SKM-1 (cell line): ENCODE measurements around the gene CHRM4.

Source experiments
- DNase-seq: peaks from one replicate; lab custom pipeline; 2025; ENCODE audit not compliant: unreplicated experiment; lab: John Stamatoyannopoulos, UW

Gene CHRM4

DNA sequence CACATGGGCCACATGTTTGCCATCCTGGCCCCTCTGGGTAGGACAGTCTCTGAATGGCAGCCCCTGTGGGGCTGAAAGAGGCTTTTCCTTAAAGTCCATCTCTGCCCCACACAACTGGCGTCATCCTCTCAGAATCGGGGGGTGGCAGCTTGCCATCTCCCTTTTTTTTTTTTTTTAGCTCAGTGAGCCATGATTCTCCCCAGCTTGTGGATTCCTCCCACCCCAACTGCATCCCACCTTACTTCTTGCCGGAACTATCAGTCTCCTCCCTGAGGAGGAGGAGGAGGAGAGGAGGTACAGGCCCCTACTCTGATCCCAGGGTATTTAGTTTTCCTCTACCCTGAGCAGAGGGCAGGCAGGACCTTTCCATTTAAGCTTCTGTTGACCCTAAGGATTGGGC, 40.9 kb downstream of the CHRM4 start:
- no peak for DNase-seq

DNA sequence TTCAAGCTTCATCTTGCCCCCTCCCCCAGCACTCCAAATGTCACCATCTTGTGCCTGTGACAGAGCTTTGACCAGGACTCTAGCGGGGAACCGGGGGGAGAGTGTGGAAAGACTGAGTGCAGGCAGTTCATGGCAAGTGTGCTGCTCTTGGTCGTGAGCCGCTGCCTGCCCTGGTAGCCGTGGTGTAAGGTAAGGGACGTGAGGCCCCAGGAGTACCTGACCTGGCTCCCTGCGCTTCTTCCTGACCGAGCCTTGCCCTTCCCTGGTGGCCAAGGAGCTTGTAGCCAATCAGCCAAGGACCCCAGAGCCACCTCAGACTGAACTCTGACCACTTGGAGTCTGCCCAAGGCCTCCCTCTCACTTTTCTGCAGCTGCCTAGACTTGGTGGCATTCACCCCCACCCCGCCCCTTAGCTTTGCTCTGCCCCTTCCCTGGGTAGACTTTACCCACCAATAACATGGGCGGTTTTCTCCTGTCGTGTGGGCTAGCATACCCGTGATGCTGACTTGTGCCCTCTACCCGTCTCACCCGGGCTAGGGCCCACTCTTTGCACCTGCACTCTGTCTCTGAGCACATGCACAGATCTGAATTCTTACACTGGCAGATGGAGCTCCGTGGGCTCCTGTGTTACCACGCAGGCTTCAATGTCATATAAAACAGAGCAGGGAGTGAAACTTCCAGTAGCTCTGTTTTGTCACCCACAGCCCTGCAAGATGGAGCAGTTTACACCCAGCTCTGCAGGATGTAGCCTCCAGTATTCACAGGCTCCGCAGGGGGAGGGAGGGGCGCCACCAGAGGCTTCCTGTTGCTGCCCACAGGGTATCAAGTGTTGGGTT, 42.8 kb downstream of the CHRM4 start:
- DNase-seq = no peak

GRCh38 chr11:46347637-46348311, 43.8 kb downstream of the CHRM4 start:
- DNase-seq = no peak

DNA sequence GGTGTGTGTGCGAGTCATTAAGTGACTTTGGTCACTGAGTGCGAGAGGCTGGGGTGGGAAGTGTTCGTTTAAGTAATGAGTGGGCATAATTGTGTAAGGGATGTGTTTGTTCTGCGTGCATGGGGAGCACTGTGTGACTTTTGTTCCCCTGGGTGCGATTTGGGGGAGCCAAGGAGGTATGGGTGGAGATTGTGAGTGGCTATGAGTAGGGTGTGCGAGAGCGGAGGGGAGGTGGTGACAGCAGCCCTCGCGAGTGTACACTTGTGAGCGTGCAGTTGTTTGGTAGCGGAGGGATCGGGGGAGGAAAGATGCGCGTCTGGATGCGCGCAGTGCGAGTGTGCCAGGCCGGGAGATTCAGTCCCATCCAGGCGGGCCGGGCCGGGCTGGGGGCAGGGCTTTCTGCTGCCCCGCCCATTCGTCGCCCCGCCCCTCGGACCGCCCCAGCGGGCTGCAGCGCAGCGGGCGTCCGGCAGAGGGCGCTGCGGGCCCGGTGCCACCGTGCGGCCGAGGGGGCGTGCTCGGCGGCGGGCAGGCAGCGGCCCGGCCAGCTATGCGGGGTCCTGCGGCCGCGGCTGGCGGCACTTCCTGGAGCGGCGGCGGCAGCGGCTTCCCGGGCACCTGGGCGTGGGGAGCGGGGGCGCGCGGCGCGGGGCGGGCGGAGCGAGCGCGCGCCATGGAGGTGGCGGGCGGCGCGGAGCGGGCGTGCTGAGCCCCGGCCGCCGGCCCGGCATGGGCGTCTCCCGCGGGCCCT, 44.5 kb downstream of the CHRM4 start, which contains the start of gene DGKZ:
DGKZ (plus strand) TSS at position 578 of the 751 bp plus-strand sequence. CDS start 197 bp downstream, outside the sequence.
- peak; percentile 55 for DNase-seq

DNA sequence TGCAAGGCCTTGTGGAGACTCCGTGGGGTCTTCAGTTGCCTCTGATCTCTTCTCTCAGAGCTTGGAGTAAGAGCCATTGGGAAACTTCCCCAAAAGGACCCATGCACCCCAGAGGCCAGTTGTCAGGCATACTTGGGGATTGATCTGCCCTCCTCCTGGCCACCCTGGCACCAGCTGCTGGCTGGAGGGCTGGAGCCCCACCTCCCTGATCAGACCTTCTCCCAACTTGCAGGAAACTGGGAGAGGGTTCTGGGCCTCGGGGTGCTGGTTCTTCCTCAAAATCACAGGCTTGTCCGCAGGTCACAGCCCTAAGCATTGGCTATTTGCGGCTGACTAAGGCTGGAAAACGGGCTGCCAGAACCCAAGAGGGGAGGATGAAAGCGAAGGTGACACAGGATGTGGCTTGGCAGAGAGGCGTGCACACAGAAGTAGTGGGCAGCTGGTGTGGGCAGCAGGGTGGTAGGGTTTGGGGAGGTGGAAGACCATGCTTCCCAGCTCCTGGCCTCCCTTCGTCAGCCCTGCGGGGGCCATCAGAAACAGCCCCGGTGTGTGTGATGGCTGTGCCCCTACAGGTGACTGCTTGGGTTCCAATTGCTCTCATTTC, 45.6 kb downstream of the CHRM4 start:
- no peak for DNase-seq

DNA sequence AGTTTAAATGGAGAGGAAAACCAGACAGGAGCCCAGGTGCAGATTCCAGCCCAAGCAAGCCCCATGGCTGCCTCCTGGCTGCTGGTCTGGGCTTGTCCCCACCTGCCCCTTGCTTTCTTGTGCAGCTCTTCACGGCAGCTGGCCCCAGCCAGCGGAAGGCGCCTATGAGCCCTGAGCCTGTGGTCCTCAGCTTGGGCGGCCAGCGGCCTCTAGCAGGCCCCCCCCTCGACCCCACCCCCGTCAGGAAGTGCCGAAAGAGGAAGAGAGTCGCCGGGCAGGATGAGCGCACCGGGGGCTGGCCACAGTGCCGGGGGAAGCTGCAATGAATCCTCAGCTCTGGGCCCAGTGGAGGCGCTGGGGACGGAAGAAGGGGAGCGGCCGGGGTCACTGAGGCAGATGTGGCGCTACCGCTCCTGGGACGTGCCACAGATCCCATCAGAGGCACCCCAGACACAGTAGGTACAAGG, 46.4 kb downstream of the CHRM4 start:
- peak; percentile 87 for DNase-seq

- DNase-seq = no peak
These were observed 48.1 kb downstream of the CHRM4 start for GRCh38 chr11:46343520-46343919.

DNA sequence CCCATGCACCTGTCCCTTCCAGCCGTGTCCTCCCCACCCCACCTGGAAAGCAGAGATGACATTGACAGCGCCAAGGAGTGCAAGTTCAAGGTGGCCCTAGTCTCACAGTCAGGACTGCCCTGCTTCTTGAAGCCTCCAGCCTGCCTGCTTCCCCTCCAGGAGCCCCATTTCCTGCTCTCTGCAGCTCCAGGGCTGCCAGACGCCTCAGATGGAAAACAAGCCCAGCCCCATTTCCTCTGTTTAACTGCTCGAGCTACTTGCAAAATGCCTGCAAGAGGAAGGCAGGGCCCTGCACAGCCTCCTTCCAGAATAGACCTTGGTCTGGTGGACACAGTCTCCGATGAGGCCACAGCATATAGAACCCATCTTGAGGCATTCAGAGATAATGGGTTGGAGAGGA, 49.3 kb downstream of the CHRM4 start:
- DNase-seq = peak; percentile 65

DNA sequence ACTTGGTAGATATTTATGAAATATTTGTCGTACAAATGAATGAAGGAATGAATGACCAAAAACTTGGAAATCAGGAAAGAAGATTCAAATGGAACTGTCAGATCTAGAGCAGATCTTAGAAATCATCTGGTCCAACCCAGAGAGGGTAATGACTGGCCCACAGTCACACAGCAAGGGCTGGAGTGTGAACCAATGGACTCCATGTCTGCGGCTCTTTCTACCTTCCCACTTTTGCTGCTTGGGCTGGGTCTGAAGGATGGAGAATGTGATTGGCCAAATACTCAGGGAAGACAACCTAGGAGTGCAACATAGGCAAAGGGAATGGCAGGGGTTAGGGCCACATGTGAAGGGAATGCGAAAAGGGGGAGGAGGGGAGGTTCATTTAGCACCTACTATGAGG, 50.1 kb downstream of the CHRM4 start:
- DNase-seq = no peak

DNA sequence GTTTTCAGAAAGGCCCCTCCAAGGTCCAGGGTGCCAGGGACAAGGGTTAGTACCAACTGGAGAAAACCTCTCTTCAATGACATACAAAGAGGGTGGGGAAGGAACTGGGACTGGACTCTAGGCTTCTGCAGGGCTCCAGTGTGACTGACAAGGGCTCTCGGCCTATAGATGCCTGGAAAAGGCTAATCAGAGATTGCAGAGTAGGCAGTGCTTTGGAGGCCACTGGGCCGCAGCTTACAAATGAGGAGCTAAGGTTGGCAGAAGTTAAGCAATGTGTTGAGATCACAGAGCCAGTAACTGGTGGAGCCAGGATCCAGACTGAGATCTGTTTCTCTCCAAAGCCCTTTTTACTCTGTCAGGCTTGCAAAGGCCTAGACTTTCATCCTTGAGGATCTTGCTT, 51.8 kb downstream of the CHRM4 start:
- DNase-seq = peak; percentile 71

- DNase-seq = no peak
These were observed 52.4 kb downstream of the CHRM4 start for GRCh38 chr11:46338988-46339666.

DNA sequence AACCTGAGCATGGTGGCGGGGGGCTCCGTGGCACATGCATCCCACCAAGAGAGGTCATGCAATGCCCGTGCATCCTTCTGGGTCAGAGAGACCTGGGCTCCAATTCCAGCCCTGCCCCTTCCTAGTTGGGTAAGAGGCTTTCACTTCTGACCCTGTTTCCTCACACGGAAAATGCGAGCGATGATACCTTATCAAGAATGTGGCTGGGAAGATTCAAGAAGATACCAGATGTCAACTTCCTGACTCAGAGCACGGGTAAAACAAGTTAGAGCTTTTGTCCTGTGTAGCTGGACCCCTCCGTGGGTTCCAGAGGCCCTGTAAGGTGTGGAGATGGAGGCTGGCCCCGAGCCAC, 53.0 kb downstream of the CHRM4 start:
- no peak for DNase-seq

GRCh38 chr11:46337626-46338345, 53.8 kb downstream of the CHRM4 start:
- DNase-seq = no peak

DNA sequence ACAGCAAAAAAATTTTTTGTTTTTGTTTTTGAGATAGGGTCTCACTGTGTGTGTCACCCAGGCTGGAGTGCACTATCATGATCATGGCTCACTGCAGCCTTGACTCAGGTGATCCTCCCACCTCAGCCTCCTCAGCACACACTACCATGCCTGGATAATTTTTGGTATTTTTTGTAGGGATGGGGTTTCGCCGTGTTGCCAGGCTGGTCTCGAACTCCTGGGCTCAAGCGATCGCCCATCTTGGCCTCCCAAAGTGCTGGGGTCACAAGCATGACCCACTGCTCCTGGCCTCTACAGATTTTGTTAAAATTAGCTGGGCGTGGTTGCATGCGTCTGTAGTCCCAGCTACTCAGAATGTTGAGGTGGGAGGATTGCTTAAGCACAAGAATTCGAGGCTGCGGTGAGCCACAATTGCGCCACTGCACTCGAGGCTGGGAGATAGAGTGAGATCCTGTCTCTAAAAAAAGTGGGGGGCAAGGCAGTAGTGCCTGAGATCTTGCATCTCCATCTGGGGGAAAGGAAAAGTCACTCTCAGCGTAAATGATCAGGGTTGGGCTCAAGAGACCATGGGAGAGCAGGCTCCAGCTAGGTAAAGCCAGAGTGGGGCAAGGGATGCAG, 54.9 kb downstream of the CHRM4 start:
- peak; percentile 86 for DNase-seq

- DNase-seq = no peak
These were observed 55.5 kb downstream of the CHRM4 start for GRCh38 chr11:46335890-46336562.

DNA sequence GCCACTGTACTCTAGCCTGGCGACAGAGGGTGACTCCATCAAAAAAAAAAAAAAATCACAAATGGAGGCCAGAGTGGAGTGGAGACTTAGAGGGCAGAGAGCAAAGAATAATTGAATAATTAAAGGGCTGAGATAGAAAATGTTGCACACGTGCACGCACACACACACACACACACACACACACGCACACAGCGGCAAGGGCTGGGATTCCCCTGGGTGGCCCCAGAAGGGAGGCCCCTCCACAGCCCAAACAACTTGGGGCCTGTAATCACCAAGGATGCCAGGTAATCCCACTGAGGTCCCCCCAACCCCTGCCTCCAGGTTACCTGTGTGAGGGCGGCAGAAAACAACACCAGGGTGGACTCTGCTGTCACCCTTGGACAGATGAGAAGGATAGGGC, 56.3 kb downstream of the CHRM4 start:
- no peak for DNase-seq

GRCh38 chr11:46334211-46334610, 57.4 kb downstream of the CHRM4 start:
- no peak for DNase-seq
